MCF 10A (cell line): ENCODE measurements around the gene EXOG. TPM values are rescaled to one million over a fixed set of nuclear protein-coding genes. Genes with fewer than 3 reads are reported as not detected.

Source experiments
- BruUV-seq: library from RNA; stranded (reverse); fragments of 400-500 nt; replicated peaks from 2 replicates; lab custom pipeline; 2021; lab: Mats Ljungman, UMichigan
- CTCF ChIA-PET: fragments of 300-600 bp; sonication (Branson Sonifier 250); formaldehyde crosslinking; extraction: SDS; loops from one replicate; lab custom pipeline; 2021; ENCODE audit warnings: antibody characterized with exemption, inconsistent platforms; lab: Yijun Ruan, JAX
- POLR2A ChIA-PET: fragments of 300-600, 350-650 bp; sonication (Branson Sonifier 250); formaldehyde crosslinking; extraction: SDS; loops from one replicate; lab custom pipeline; 2020; ENCODE audit warnings: antibody characterized with exemption, inconsistent platforms; lab: Yijun Ruan, JAX
- DNase-seq: peaks from one replicate; pipeline ENCODE4 v3.0.0-alpha.2; 2018; ENCODE audit not compliant: unreplicated experiment
- H3K27ac Mint-ChIP-seq: one replicate; pipeline ENCODE4 v1.8.0; 2022; ENCODE audit warnings: mild to moderate bottlenecking, low read depth, mixed read lengths; ENCODE audit not compliant: unreplicated experiment
- H3K27me3 Mint-ChIP-seq: one replicate; pipeline ENCODE4 v1.8.0; 2022; ENCODE audit warnings: mixed read lengths; ENCODE audit not compliant: insufficient read depth, unreplicated experiment
- H3K36me3 Mint-ChIP-seq: one replicate; pipeline ENCODE4 v1.8.0; 2022; ENCODE audit warnings: mild to moderate bottlenecking, moderate library complexity, mixed read lengths; ENCODE audit not compliant: insufficient read depth, unreplicated experiment
- H3K4me1 Mint-ChIP-seq: one replicate; pipeline ENCODE4 v1.8.0; 2022; ENCODE audit warnings: mixed read lengths; ENCODE audit not compliant: insufficient read depth, unreplicated experiment
- H3K4me3 Mint-ChIP-seq: one replicate; pipeline ENCODE4 v1.8.0; 2022; ENCODE audit warnings: mild to moderate bottlenecking, moderate library complexity, mixed read lengths; ENCODE audit not compliant: unreplicated experiment
- H3K9me3 Mint-ChIP-seq: one replicate; pipeline ENCODE4 v1.8.0; 2022; ENCODE audit warnings: mixed read lengths; ENCODE audit not compliant: unreplicated experiment
- CTCF ChIP-seq: fragments of 200-600 bp; IDR thresholded peaks from one replicate; pipeline ENCODE4 v1.8.0; 2022; ENCODE audit warnings: antibody characterized with exemption, mild to moderate bottlenecking; ENCODE audit not compliant: unreplicated experiment
- intact Hi-C: fragments of 100-400 bp; cut with micrococcal nuclease; formaldehyde crosslinking; loops from 2 replicates; pipeline ENCODE4 v1.14.1; 2022
- total RNA-seq: library from RNA; stranded (reverse); gene quantifications from 2 replicates; pipeline ENCODE4 v1.2.3, GENCODE V29; 2022

EXOG gene
- total RNA-seq, 1 experiment from 2014 or later: 17.5 TPM

DNA sequence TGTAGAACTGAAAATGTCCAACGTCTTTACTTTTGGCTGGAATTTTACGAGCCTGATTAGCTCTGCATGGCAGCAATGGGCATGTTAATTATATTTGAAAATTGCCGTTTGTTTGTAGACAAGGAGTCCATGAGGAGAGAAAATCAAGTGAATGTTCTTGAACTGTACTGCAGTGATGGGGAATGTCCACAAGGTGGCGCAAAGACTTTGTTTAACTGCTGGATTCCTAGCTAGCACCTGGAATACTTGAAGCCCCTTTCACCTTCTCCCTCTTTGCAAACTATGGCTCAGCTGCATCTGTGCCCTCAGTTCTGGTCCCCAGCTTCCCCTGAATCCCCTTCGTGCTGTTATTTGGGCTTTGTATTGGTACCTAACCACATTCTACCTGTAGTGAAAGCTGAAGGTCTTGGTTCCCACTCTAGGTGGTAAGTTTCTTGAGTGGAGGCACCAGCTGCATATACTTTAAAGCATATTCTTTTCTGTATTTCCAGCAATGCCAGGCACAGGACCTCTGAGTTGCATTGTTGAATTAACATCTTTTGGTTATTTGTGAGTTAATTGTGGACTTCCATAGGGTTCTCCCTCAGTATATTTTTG is 25.3 kb downstream of the EXOG start:
- BruUV-seq: no TSS peak
- no peak overlapping the region for H3K27ac Mint-ChIP-seq
- peak; percentile 87 for TF ChIP-seq CTCF
- no peaks in the 10 kb centered on the region for H3K27me3 Mint-ChIP-seq
- ChIA-PET POLR2A (interaction anchor here (1.0 to 1.1 kb wide), 2 partner anchors 130 to 478 kb away, joined by 4 to 5 read pairs; no protein-coding TSS in a partner anchor), CTCF (interaction anchor here (0.6 to 13.8 kb wide), 77 partner anchors 8 to 1814 kb away, joined by 3 to 239 read pairs (median 4); partner anchors contain the start of genes EXOG and XYLB)
- H3K4me1 Mint-ChIP-seq: no peaks in the 10 kb centered on the region
- peaks cover 58% of the 10 kb centered on the region for H3K36me3 Mint-ChIP-seq
- peak; percentile 76 for DNase-seq
- no peaks in the 10 kb centered on the region for H3K9me3 Mint-ChIP-seq
- H3K4me3 Mint-ChIP-seq: no peak overlapping the region
- intact Hi-C loops: loop anchor here (1.0 kb wide), 6 partner anchors 130 to 509 kb away; no protein-coding TSS in a partner anchor

DNA sequence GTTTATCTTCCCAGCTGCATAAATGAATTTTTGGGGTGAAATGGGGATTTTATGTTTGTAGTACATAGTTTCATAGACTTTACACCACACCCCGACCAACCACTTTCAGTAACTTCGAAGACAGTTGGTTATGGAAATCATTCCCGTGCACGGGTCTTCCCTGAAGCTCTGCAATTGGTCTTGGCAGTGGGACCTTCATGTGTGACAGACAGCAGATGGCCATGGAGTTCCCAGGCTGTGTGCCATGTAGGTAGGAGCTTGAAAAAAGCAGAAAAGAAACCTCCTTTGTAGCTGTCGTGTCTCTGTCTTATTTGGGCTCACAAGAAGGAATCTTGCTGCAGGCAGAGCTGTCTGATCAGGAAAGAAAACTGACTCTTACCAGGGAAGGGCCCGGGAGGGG is 25.9 kb downstream of the EXOG start:
- no TSS peak for BruUV-seq
- DNase-seq: no peak
- Mint-ChIP-seq H3K36me3 (peaks cover 60% of the 10 kb centered on the region), H3K4me1 (no peaks in the 10 kb centered on the region), H3K27ac (no peak overlapping the region), H3K27me3 (no peaks in the 10 kb centered on the region), H3K9me3 (no peaks in the 10 kb centered on the region), H3K4me3 (no peak overlapping the region)
- CTCF ChIA-PET: interaction anchor here (0.5 to 13.8 kb wide), 60 partner anchors 8 to 1157 kb away, joined by 3 to 239 read pairs (median 4); partner anchors contain the start of genes EXOG and XYLB
- intact Hi-C loops: no loop called here
- TF ChIP-seq CTCF: no peak
- POLR2A ChIA-PET: interaction anchor here (1.0 to 1.1 kb wide), 2 partner anchors 129 to 478 kb away, joined by 4 to 5 read pairs; no protein-coding TSS in a partner anchor

GRCh38 chr3:38524141-38524739 is 28.1 kb downstream of the EXOG start:
- Mint-ChIP-seq H3K36me3 (peaks cover 60% of the 10 kb centered on the region), H3K4me3 (no peak overlapping the region), H3K9me3 (no peaks in the 10 kb centered on the region), H3K27me3 (no peaks in the 10 kb centered on the region), H3K4me1 (no peaks in the 10 kb centered on the region), H3K27ac (no peak overlapping the region)
- POLR2A ChIA-PET: interaction anchor here (0.7 kb wide), 1 partner anchor 721 kb away, joined by 3 read pairs; no protein-coding TSS in a partner anchor
- intact Hi-C loops: no loop called here
- BruUV-seq: TSS peak; percentile 31
- no peak for DNase-seq
- TF ChIP-seq CTCF: no peak
- CTCF ChIA-PET: interaction anchor here (0.8 to 13.8 kb wide), 11 partner anchors 10 to 766 kb away, joined by 3 to 239 read pairs (median 4); no protein-coding TSS in a partner anchor

DNA sequence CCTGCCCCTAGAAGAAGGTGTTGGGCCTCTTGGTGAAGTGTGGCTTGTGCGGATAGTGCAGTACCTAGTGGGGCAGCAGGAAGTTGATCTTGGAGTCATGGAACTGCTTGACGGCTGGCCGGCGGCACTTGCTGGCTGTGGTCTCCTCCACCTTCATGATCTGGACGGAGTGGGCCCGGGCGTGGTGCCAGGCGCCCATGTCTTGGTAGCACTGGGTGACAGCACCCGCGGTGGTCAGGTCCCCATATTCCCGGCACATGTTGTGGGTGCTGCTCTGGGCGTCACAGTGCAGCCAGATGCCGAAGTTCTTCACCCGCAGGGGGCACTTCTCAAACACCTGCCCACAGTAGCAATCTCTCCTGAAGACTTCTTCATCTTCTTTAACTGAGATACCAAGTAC is 30.7 kb downstream of the EXOG start:
- BruUV-seq: no TSS peak
- Mint-ChIP-seq H3K9me3 (no peaks in the 10 kb centered on the region), H3K27me3 (no peaks in the 10 kb centered on the region), H3K36me3 (peaks cover 54% of the 10 kb centered on the region), H3K27ac (no peak overlapping the region), H3K4me3 (no peak overlapping the region), H3K4me1 (no peaks in the 10 kb centered on the region)
- DNase-seq: no peak
- intact Hi-C loops: no loop called here
- no peak for TF ChIP-seq CTCF
- ChIA-PET POLR2A (no interaction called here), CTCF (interaction anchor here (13.8 kb wide), 1 partner anchor 127 kb away, joined by 239 read pairs; no protein-coding TSS in a partner anchor)
